SW480 (cell line): ENCODE measurements around the gene SCUBE1.

Experiments
- DNase-seq: peaks from one replicate; pipeline ENCODE4 v3.0.0-alpha.2; 2016; ENCODE audit warnings: low spot score

The SCUBE1 gene

DNA sequence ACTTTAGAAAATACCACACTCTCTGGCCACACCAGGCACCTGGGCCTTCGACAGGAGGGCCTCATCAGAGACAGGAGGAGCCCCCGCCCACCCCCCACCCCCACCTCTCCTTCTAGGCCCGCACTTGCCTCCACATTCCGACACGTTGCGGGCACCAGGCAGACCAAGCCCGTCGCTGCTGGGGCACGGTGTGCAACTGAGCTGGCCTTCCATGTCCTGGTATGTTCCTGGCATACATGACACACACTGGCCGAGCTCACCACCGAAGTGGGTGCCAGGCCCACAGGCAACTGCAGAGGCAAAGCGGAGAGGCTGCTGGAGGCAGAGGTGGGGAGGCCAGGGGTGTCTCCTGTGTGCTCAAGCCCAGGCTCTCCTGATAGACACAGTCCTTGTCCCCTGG lies 129.2 kb downstream of the SCUBE1 start:
- DNase-seq, result no peak

DNA sequence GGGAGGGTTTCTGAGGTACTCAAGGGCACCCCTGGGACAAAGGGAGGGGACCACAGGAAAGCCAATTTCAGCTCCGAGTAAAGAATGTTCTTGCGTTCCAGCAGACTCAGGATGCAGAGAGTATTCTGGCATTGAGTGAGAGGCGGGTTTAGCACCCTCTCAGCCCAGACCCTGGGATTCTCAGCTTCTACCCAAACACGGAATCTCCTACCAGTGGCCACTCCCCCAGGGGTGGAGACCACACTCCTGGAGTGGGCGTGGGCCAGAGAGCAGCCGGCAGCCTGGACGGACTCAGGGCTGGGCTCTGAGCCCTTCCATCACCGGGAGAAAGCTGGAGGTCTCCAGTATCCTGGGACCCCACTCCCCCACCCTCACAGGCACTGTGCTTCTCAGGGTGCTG lies 130.1 kb downstream of the SCUBE1 start:
- DNase-seq, result no peak

DNA sequence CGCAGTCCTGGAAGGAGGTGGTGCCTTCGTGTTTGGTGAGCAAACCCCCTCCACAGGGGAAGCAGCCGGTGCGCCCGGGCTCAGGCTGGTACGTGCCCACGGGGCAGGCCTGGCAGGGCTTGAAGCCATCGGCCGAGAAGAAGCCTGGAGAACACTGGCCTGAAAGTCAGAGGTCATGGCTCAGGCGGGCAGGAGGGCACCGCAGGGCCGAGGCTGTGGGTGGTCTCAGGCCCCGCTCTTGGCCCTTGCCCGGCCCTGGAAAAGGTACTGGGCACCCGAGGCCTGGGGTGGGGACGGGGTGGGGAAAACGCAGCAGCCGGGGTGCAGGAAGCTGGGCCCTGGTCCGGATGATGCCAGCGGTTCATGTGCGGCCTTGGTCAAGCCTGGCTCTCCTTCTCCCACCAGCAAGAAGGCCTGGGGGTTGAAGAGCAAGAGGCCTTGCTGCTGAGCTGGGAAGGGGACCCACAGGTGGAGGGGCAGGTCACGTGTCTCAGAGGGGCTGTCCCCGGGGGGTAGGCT lies 130.7 kb downstream of the SCUBE1 start:
- DNase-seq, result no peak

DNA sequence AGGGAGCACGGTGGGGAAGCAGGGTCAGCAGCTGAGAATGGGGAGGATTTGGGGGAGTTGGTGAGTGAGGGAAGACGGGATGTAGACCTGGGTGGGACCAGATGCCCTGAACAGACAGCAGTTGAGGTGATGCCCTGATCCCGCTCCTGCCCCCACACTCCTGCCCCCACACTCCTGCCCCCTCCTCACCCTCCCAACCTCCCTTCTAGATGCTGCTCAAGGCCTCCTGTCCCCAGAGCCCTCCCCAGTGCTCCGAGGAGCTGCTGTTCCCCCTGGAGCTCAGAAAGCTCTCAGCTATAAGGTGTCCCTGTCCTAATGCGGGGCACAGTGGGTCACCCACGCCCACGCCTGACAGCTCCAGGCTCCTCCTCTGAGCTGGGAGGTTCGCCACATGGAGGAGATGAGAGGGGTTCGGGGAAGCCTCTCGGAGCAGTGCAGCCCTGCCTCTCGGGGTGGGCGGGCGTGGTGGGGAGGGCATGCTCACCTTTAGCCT lies 131.2 kb downstream of the SCUBE1 start:
- no peak for DNase-seq

GRCh38 chr22:43210631-43211515 lies 132.3 kb downstream of the SCUBE1 start:
- DNase-seq, result no peak

DNA sequence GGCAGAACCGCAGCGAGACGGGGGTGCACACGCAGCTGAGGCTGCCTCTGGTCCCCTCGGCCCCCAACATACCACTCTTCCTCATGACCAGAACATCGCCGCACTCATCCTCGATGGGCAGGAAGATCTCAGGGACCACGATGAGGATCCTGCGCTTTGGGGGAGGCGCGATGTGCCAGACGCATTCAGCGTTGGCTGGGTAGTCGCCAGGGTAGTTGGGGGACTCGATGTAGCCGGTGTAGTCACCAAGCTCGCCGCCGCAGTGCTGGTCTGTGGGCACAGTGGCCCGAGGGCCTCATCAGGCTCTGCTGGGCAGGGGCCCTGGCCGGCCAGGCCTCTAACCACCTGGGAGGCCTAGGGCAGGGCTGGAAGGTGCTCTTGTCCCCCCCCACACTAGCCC lies 133.2 kb downstream of the SCUBE1 start:
- DNase-seq, result no peak

DNA sequence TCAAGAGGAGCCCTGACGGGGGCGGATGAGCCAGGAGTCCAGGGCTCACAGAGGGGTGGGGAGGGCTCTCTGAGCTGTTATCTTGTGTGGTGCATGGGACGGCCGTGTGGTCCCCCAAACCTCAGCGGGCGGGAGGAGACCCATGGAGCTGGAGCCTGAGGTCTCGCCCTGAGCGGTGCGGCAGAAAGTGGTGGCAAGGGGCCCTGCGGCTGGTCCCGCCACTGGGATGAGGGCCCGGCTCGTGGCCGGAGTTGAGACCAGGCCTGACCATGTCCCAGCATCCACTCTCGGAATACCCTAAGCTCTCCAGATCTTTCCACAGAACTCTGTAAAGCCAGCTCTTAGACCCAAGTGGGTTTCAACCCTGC lies 133.7 kb downstream of the SCUBE1 start:
- no peak for DNase-seq

GRCh38 chr22:43208703-43209522 lies 134.3 kb downstream of the SCUBE1 start:
- no peak for DNase-seq

- no peak for DNase-seq
Measured at GRCh38 chr22:43207849-43208702, 135.1 kb downstream of the SCUBE1 start.

GRCh38 chr22:43207386-43207785 lies 135.8 kb downstream of the SCUBE1 start:
- no peak for DNase-seq

GRCh38 chr22:43206509-43207161 lies 136.5 kb downstream of the SCUBE1 start:
- DNase-seq, result no peak

DNA sequence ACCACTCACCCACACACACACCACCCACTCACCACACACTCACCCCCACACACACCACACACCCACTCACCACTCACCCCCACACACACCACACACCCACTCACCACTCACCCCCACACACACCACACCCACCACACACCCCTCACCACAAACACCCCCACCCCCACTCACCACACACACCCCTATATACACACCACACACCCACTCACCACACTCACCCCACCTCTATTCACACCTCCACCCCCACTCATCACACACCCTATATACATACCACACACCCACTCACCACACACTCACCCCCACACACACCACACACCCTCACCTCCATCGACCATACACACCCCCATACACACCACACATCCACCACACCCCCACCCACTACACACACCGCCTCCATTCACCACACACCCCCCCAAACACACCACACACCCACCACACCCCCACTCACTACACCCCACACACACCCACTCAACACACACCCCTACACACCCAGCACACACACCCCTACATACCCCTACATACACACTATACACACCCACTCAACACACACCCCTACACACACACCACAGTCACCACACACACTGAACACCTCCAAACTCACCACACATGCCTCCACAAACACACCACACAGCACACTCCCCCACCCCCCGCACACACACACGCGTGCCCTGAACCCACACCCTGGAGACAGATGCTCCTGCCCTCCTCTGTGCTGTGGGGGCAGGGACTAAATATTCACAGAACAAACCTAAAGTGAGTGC lies 137.2 kb downstream of the SCUBE1 start:
- no peak for DNase-seq

DNA sequence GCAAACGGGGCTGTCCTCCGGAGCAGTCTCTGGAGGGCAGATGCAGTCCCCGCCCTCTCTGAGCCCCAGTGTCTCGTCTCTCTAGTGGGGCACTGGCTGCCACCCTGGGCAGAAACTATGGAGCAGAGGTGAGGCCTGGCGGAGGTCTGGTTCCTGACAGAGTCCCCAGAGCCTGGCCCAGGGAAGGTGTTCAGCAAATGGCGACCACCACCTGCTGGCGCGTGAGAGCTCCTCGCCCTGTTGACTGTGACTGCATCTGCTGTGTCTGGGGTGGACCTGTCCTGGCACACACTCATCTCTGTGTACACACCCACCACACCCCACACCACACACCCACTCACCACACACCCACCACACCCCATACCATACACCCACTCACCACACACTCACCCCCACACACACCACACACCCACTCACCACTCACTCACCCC lies 137.9 kb downstream of the SCUBE1 start:
- DNase-seq, result no peak

GRCh38 chr22:43203471-43203981 lies 139.6 kb downstream of the SCUBE1 start:
- no peak for DNase-seq

DNA sequence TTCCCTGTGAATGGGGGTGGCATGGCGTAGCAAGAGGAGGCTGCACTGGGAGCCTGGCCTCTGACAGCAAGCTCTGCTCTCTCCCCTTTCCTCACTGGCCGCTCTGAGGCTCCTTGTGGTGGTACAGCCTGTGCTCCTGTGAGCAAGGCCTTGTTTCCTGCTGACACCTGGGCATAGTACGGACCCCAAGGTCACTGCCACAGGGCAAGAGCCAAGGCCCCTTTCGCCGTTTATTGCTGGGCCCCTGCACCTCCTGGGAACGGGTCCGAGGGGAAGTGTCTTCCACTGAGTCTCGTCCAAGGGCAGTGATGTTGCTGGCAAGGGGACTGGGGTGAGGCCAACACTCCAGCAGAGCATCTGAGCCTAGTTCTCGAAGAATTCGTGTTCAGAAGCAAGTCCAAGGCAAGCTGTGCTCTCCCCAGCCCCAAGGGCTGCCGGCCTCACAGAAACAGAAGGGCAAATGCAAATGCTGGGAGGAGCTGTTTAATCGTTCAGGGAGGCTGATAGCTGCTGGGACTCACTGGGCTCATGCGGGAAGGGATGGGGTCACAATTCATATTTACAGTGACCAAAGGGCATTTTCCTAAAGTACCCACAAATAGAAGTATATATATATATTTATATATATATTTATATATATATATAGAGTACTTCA lies 140.3 kb downstream of the SCUBE1 start:
- no peak for DNase-seq

GRCh38 chr22:43202326-43202725 lies 140.8 kb downstream of the SCUBE1 start:
- DNase-seq, result no peak

GRCh38 chr22:43201486-43202219 lies 141.5 kb downstream of the SCUBE1 start:
- DNase-seq, result no peak

- no peak for DNase-seq
Measured at GRCh38 chr22:43200555-43200954, 142.6 kb downstream of the SCUBE1 start.

- DNase-seq, result no peak
Measured at GRCh38 chr22:43200031-43200430, 143.1 kb downstream of the SCUBE1 start.
